GM18508 (cell line): ENCODE data around the gene POFUT1.
"Not testable (repeated sequence)": the region's sequence is repeated elsewhere in the genome, so short reads cannot be mapped to it uniquely, and the experiment has no call there.

Experiments
- ATAC-seq: cut with Tn5 transposase; IDR thresholded peaks from one replicate; pipeline ENCODE4 v1.9.1; 2021; ENCODE audit warnings: moderate number of reproducible peaks; ENCODE audit not compliant: insufficient read depth, unreplicated experiment

Gene POFUT1

GRCh38 chr20:32263398-32263954, 55.8 kb downstream of the POFUT1 start:
- ATAC-seq: no peak

DNA sequence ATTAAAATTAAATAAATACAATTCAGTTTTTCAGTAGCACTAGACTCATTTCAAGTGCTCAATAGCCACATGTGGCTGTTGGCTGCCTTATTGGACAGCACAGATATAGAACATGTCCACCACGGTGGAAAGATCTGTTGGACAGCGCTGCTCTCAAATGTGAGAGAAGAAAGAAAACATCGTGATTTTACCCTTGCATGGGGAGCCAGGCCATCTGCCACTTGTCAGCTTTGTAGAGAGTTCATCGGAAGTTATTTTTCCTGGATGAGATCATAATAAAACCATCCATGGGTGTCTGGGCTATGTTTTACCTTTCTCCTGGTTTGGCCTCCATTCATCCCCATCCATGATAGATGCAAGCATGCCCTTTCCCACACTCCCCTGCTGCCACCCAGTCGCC, 63.9 kb downstream of the POFUT1 start:
- ATAC-seq: no peak

GRCh38 chr20:32274359-32274758, 66.7 kb downstream of the POFUT1 start:
- no peak for ATAC-seq

DNA sequence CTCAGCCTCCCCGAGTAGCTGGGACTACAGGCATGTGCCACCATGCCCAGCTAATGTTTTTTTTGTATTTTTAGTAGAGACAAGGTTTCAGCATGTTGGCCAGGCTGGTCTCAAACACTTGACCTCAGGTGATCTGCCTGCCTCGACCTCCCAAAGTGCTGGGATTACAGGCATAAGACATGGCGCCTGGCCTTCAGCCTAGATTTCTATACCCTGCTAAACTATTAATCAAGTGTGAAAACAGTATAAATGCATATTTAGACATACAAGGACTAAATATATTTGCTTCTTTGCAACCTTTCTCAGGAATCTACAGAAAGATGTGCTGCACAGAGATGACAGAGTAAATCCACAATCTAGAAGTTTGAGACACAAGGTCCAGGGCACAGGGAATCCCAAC, 67.5 kb downstream of the POFUT1 start:
- ATAC-seq: not testable (repeated sequence)

DNA sequence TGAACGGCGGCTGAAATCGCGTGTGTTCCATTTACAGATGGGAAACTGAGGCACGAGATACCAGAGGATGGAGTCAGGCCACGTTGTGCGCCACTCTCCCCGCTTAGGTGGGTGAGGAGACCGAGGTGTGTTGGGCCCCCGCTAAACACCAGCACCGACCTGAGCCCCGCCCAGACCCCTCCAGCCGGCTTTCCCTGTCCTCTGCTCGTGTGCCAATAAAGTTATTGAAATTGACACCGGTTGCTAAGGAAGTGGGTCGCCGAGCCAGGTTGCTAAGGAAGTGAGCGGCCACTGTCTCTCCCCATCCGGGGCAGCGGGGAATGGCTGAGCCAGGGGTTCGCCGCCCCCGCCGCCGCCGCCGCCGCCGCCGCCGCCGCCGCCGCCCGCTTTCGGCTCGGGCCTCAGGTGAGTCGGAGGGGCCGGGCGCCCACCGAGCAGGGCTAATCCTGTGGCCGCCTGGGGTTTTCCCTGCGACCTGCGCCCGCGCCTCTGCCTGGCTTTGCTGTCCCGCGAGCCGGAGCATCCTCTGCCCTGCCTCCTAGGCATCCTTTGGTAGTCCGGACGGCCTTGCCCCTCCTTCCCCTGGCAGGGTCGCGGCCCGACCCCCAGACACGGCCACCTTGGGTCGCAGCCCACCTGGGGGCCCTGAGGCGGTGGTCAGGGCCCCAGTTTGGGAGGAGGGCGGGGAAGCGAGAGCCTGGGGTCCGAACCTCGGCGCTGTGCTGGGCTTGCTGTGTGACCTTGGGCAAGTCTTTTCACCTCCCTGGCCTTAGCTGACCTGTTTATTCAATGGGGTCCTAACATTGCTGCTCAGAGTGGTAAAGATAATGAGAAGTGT, 69.9 kb downstream of the POFUT1 start, which contains the start of gene KIF3B:
TSS of gene KIF3B (plus strand) at position 291 of the 838 bp plus-strand sequence. CDS start 32,127 bp downstream, outside the sequence.
- ATAC-seq: peak; percentile 42

DNA sequence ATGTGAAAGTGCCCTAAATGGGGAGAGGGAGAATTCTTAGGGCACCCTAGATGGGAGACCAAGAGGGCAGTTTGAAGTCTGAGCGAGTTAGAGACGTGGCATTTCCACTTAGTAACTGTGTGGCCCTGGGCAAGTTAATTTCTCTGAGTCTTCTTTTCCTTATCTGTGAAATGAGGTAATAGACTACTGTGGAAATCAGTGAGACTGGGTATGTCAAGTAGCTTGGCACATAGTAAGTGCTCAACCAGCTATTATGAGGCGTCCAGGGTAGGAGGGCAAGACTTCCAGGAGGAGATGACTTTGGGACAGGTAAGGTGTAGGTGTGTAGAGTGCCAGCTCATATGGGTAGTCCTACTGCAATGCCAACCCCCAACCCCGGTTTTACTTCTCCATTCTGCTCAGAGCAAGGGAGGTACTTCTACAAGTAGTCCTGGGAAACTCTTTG, 70.5 kb downstream of the POFUT1 start:
- ATAC-seq: peak; percentile 62

DNA sequence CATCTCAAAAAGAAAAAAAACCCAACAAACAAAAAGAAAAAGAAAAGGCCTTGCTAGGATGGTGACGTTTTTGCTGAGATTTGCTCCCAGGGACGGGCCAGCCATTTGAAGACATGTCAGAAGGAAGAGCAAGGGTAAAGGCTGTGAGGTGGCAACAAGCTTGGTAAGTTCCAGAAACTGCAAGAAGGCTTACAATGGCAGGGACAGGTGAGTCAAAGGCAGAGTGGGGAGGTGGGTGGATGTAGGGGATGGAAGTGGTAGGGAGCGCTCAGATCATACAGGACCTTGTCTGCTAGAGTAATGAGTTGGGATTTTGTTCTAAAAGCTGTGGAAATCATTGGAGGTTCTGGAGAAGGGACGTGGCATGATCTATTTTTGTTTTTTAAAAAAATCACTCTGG, 74.0 kb downstream of the POFUT1 start:
- ATAC-seq: no peak

GRCh38 chr20:32282461-32282860, 74.8 kb downstream of the POFUT1 start:
- ATAC-seq: no peak

DNA sequence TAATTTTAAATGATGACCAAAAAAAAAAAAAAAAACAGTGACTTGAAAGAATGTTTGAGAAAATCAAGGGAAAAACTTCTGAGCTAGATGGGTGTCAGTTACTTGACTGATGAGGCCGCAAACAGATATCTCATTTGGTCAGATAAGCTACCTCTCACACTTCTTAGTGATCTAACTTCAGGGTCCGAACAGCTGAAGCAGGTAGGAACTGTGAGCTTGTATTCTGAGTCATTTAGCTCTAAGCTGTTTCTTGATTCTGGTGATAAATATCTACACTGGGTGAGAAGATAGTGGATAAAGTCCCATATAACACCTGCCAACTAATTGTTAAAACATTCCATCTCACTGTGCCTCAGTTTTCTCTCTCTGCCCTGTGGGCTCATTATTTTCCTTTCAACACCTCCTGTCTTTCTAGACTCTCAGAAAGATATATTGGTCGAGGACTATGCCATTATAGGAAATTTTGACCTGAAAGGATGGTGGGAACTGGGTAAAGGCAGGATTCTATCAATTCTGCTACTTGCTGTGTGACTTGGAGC, 77.5 kb downstream of the POFUT1 start:
- ATAC-seq: no peak

GRCh38 chr20:32285621-32286371, 78.1 kb downstream of the POFUT1 start:
- no peak for ATAC-seq

DNA sequence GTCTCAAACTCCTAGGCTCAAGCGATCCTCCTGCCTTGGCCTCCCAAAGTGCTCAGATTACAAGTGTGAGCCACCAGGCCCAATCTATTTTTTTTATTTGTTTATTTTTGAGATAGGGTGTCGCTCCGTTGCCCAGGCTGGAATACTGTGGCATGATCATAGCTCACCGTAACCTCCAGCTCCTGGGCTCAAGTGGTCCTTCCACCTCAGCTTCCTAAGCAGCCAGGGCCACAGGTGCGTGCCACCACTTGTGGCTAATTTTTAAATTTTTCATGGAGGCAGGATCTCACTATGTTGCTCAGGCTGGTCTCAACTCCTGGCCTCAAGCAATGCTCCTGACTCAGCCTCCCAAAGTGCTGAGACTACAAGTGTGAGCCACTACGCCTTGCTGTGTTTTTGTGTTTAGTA, 79.6 kb downstream of the POFUT1 start:
- no peak for ATAC-seq
